IMR-90 (cell line): Measurements from ENCODE around the gene SERF1A. TPM values are rescaled to one million over a fixed set of nuclear protein-coding genes. Genes with fewer than 3 reads are reported as not detected.
"Not testable (repeated sequence)": the region's sequence is repeated elsewhere in the genome, so short reads cannot be mapped to it uniquely, and the experiment has no call there.

ENCODE experiments used
- ATAC-seq: fragments of 200-7000 bp; cut with Tn5 transposase; 2 replicates; pipeline ENCODE4 v1.9.1; 2020; ENCODE audit warnings: low read depth, mild to moderate bottlenecking, moderate library complexity
- BruUV-seq: library from RNA; stranded (reverse); fragments of 400-500 nt; replicated peaks from 2 replicates; lab custom pipeline; 2021; lab: Mats Ljungman, UMichigan
- CTCF ChIA-PET: fragments of 300-600 bp; formaldehyde crosslinking; extraction: SDS; loops from one replicate; lab custom pipeline; 2021; ENCODE audit warnings: antibody characterized with exemption; lab: Yijun Ruan, JAX
- POLR2A ChIA-PET: fragments of 300-600 bp; sonication (Branson Sonifier 250); formaldehyde crosslinking; loops from one replicate; lab custom pipeline; 2022; ENCODE audit warnings: antibody characterized with exemption; ENCODE audit not compliant: unreplicated experiment; lab: Charles Lee
- DNase-seq: peaks from one replicate; pipeline ENCODE4 v3.0.0; 2013
- H2AFZ ChIP-seq: replicated peaks from 2 replicates; pipeline ENCODE3; 2013; ENCODE audit warnings: low read length, mild to moderate bottlenecking; ENCODE audit not compliant: poor library complexity
- H2AK5ac ChIP-seq: 2 replicates; pipeline ENCODE4 v1.6.1; 2013; ENCODE audit warnings: low read depth, low read length, inconsistent platforms
- H2AK9ac ChIP-seq: replicated peaks from 2 replicates; pipeline ENCODE3; 2013; ENCODE audit warnings: mild to moderate bottlenecking, low read depth, low read length, moderate library complexity; ENCODE audit not compliant: poor library complexity
- H2BK120ac ChIP-seq: 2 replicates; pipeline ENCODE4 v1.6.1; 2013; ENCODE audit warnings: low read depth, low read length, inconsistent platforms
- H2BK15ac ChIP-seq: 3 replicates; pipeline ENCODE4 v1.6.1; 2013; ENCODE audit warnings: low read depth, low read length, inconsistent platforms
- H2BK20ac ChIP-seq: 2 replicates; pipeline ENCODE4 v1.6.1; 2013; ENCODE audit warnings: low read depth, mild to moderate bottlenecking, inconsistent platforms, low read length, moderate library complexity
- H2BK5ac ChIP-seq: 2 replicates; pipeline ENCODE4 v1.6.1; 2013; ENCODE audit warnings: mild to moderate bottlenecking, low read depth, low read length, inconsistent platforms; ENCODE audit not compliant: poor library complexity, severe bottlenecking
- H3K14ac ChIP-seq: replicated peaks from 2 replicates; pipeline ENCODE4 v1.6.1; 2013; ENCODE audit warnings: low read depth, low read length, inconsistent platforms
- H3K18ac ChIP-seq: 2 replicates; pipeline ENCODE4 v1.6.1; 2013; ENCODE audit warnings: low read depth, low read length, control low read depth
- H3K23ac ChIP-seq: 2 replicates; pipeline ENCODE4 v1.6.1; 2013; ENCODE audit warnings: low read depth, low read length, inconsistent platforms
- H3K27ac ChIP-seq: 2 replicates; pipeline ENCODE4 v1.5.1; 2013; ENCODE audit warnings: mild to moderate bottlenecking, control low read depth, low read length; ENCODE audit not compliant: insufficient read depth
- H3K27me3 ChIP-seq: 2 replicates; pipeline ENCODE4 v1.6.1; 2013; ENCODE audit warnings: low read length; ENCODE audit not compliant: control insufficient read depth, insufficient read depth
- H3K36me3 ChIP-seq: 2 replicates; pipeline ENCODE4 v1.6.1; 2013; ENCODE audit warnings: low read length, mixed read lengths; ENCODE audit not compliant: control insufficient read depth, insufficient read depth
- H3K4ac ChIP-seq: 2 replicates; pipeline ENCODE4 v1.6.1; 2013; ENCODE audit warnings: low read depth, low read length, inconsistent platforms
- H3K4me1 ChIP-seq: 2 replicates; pipeline ENCODE4 v1.6.1; 2013; ENCODE audit warnings: low read length, mixed read lengths; ENCODE audit not compliant: control insufficient read depth, insufficient read depth
- H3K4me2 ChIP-seq: 2 replicates; pipeline ENCODE4 v1.6.1; 2013; ENCODE audit warnings: low read depth, mild to moderate bottlenecking, control low read depth, low read length, moderate library complexity
- H3K4me3 ChIP-seq: 2 replicates; pipeline ENCODE4 v1.5.1; 2013; ENCODE audit warnings: low read depth, mild to moderate bottlenecking, control low read depth, low read length, moderate library complexity; ENCODE audit not compliant: insufficient read depth
- H3K56ac ChIP-seq: 2 replicates; pipeline ENCODE4 v1.6.1; 2013; ENCODE audit warnings: low read length, inconsistent platforms; ENCODE audit not compliant: insufficient read depth; ENCODE audit errors: extremely low read depth
- H3K79me1 ChIP-seq, 2 experiments: 2 replicates each; pipeline ENCODE4 v1.6.1; 2013; ENCODE audit warnings: low read length in 2 of 2, inconsistent platforms in 1 of 2, low read depth in 1 of 2
- H3K9ac ChIP-seq: 2 replicates; pipeline ENCODE4 v1.6.1; 2013; ENCODE audit warnings: low read depth, low read length, control low read depth
- H3K9me1 ChIP-seq: 2 replicates; pipeline ENCODE4 v1.6.1; 2013; ENCODE audit warnings: low read length, inconsistent platforms; ENCODE audit not compliant: insufficient read depth
- H3K9me3 ChIP-seq: 2 replicates; pipeline ENCODE4 v1.6.1; 2013; ENCODE audit warnings: low read length; ENCODE audit not compliant: control insufficient read depth, insufficient read depth
- H4K20me1 ChIP-seq: 2 replicates; pipeline ENCODE4 v1.6.1; 2013; ENCODE audit warnings: low read length, inconsistent platforms; ENCODE audit not compliant: insufficient read depth
- H4K5ac ChIP-seq: 2 replicates; pipeline ENCODE4 v1.6.1; 2013; ENCODE audit warnings: mild to moderate bottlenecking, low read depth, low read length, control low read depth
- H4K8ac ChIP-seq, 2 experiments: 2 replicates each; pipeline ENCODE4 v1.6.1; 2013; ENCODE audit warnings: low read depth in 2 of 2, low read length in 2 of 2, control low read depth in 1 of 2, inconsistent platforms in 1 of 2
- H4K91ac ChIP-seq: 2 replicates; pipeline ENCODE4 v1.6.1; 2013; ENCODE audit warnings: low read depth, low read length, inconsistent platforms; ENCODE audit not compliant: insufficient read depth
- WGBS, 2 experiments: methylation state at CpG; one replicate each; pipeline versions ENCODE4 v1.1.5 to v1.1.7; 2013; ENCODE audit warnings: missing lambda C conversion rate in 2 of 2; ENCODE audit not compliant: insufficient read length in 1 of 2; ENCODE audit errors: extremely low coverage in 2 of 2; 5-methylcytosine and 5-hydroxymethylcytosine counted together
- dilution Hi-C: fragments of 300-500 bp; cut with HindIII; formaldehyde crosslinking; loops from one replicate; pipeline ENCODE4 v1.14.3; 2018; ENCODE audit warnings: low sequenced_read_pairs; ENCODE audit not compliant: unreplicated experiment
- in situ Hi-C: fragments of 300-500 bp; cut with MboI; formaldehyde crosslinking; loops from 3 replicates; pipeline ENCODE4 v1.14.3; 2019; ENCODE audit warnings: low sequenced_read_pairs, inconsistent platforms, mixed read lengths
- intact Hi-C: fragments of 100-400 bp; cut with micrococcal nuclease; formaldehyde crosslinking; loops from 2 replicates; pipeline ENCODE4 v1.10.0; 2022
- polyA plus RNA-seq, 3 experiments: library from polyadenylated mRNA; depleted of rRNA; stranded (reverse); fragments of >200 nt; gene quantifications; 2 replicates each; pipeline ENCODE4 v1.2.3, GENCODE V29; 2012; ENCODE audit warnings: low replicate concordance in 1 of 3
- total RNA-seq: library from RNA; depleted of rRNA; stranded (reverse); fragments of >200 nt; gene quantifications from 2 replicates; pipeline ENCODE4 v1.2.3, GENCODE V29; 2012

SERF1A gene
- total and polyA plus RNA-seq, 2 of the 4 experiments (the other 2 are of a cell fraction), result 2.2 to 3.7 TPM

DNA sequence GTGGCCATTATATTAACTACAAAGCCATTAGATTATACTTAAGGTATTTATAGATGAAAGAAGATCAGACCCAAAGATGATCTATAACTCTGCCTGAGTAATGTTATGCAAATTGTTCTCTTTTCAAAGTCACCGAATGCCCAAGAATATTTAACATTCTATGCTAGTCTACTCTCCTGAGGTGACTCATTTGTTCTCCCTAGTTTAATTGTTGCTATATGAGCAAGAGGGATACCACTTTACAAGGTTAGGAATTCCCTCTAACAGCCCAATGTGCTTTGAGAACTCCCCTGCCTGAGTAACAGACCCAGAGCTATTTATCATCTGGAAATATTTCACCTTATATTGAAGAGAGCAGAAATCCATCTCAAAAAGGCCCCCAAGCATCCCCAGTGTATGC lies 29.8 kb upstream of the SERF1A start:
- H2AK5ac ChIP-seq, H3K36me3 ChIP-seq, H4K91ac ChIP-seq, H3K9ac ChIP-seq, H3K18ac ChIP-seq, dilution Hi-C loops, H3K56ac ChIP-seq, H2AFZ ChIP-seq, H3K4ac ChIP-seq, H2AK9ac ChIP-seq, H2BK15ac ChIP-seq, H3K27me3 ChIP-seq, H4K5ac ChIP-seq, H3K4me1 ChIP-seq, H3K79me1 ChIP-seq, H3K14ac ChIP-seq, H3K9me3 ChIP-seq, H3K9me1 ChIP-seq, H2BK120ac ChIP-seq, DNase-seq, intact Hi-C loops, H2BK5ac ChIP-seq, H3K23ac ChIP-seq, in situ Hi-C loops, CTCF ChIA-PET, H3K4me3 ChIP-seq, H2BK20ac ChIP-seq, BruUV-seq, H3K4me2 ChIP-seq, H4K20me1 ChIP-seq, POLR2A ChIA-PET, H4K8ac ChIP-seq, H3K27ac ChIP-seq: not testable (repeated sequence)
- WGBS, 2 experiments, result no CpG with 5 or more reads among the region's 1 CpG
- ATAC-seq, result peak; percentile 14; the same call in 1 of the 2 replicates

DNA sequence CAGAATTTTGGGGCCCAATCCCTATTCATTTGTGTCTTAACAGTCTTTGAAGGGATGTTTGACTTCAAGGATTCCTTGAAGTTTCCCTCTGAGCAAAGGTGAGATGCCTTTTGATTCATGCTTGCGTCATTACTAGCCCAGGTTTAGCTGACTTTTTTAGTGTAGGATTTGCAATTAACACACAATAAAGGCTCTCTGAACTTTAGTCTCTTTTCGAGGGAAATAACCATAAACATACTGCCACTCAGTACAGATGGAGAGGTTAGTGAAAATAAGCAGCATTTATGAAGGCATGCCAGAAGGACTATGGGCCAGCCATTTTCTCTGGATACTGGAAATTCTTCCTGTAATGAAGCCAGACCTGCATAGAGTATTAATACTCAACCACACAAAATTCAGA lies 4.4 kb upstream of the SERF1A start:
- WGBS, 2 experiments, result no CpG with 5 or more reads among the region's 2 CpGs
- in situ Hi-C loops, H3K14ac ChIP-seq, H3K9me1 ChIP-seq, intact Hi-C loops, H2AK5ac ChIP-seq, dilution Hi-C loops, H3K4me3 ChIP-seq, H2BK20ac ChIP-seq, H4K5ac ChIP-seq, H3K4me1 ChIP-seq, H4K20me1 ChIP-seq, H3K79me1 ChIP-seq, DNase-seq, ATAC-seq, POLR2A ChIA-PET, H3K4ac ChIP-seq, H3K9ac ChIP-seq, CTCF ChIA-PET, H4K8ac ChIP-seq, H3K27ac ChIP-seq, H3K9me3 ChIP-seq, H4K91ac ChIP-seq, H3K56ac ChIP-seq, H3K18ac ChIP-seq, H2AFZ ChIP-seq, H2BK120ac ChIP-seq, H3K4me2 ChIP-seq, H3K27me3 ChIP-seq, H2AK9ac ChIP-seq, BruUV-seq, H2BK5ac ChIP-seq, H3K23ac ChIP-seq, H2BK15ac ChIP-seq, H3K36me3 ChIP-seq: not testable (repeated sequence)
